ENCODE results near the gene ARSD. TPM values are rescaled to one million over a fixed set of nuclear protein-coding genes. Genes with fewer than 3 reads are reported as not detected.
"Not testable (repeated sequence)": the region's sequence is repeated elsewhere in the genome, so short reads cannot be mapped to it uniquely, and the experiment has no call there.

ARSD gene
- polyA plus RNA-seq, 1 donor = 58.8 TPM

GRCh38 chrX:2897311-2897689 is 31.8 kb downstream of the ARSD start:
- DNase-seq = no peak

DNA sequence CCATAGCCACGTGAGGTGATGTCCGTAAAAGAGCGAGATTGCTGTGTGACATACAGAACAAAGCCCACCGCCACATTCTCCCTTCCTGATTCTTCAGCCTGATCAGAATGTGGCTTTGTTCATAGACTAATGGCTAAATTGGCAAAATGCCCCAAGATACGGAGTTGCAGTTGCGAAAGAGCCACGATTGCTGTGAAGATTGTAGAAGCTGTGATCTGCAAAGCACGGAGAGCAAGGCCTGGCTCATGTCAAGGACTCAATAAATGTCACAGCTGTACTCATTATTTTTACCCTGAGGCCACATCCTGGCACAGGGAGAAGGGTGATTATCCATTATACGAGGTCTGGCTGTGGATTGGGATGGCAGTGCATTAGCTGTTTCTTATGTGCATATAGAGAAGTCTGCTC is 34.2 kb downstream of the ARSD start:
- no peak for DNase-seq

- no peak for DNase-seq
These were observed 36.3 kb downstream of the ARSD start for GRCh38 chrX:2892816-2893215.

DNA sequence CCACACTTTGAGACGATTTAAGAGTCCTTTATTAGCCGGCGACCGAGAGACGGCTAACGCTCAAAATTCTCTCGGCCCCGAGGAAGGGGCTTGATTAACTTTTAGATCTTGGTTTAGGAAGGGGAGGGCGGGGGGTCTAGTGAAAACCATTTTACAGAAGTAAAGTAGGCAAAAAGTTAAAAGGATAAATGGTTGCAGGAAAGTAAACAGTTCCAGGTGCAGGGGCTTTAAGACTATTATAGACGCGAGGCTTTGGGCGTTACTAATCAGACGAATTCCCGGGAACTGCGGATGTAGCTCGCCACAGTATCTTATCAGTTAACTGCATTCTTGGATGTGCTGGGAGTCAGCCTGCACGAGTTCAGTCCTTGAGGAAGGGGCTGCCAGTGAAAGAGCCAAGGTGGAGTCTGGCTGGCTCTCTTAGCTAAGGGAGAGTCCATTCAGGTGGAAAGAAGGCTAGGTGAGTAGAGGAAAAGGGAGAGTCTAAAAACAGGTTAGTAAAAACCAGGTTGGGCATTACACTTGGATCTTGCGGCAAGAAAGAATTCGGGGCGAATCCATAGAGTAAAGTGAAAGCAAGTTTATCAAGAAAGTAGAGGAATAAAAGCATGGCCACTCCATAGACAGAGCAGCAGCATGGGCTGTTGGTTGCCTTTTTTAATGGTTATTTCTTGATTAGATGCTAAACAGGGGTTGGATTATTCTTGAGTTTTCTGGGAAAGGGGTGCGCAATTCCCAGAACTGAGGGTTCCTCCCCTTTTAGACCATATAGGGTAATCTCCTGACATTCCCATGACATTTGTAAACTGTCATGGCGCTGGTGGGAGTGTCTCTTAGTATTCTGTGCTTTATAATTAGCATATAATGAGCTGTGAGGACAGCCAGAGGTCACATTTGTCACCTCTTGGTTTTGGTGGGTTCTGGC is 38.3 kb downstream of the ARSD start:
- not testable (repeated sequence) for DNase-seq

- DNase-seq = not testable (repeated sequence)
These were observed 39.2 kb downstream of the ARSD start for GRCh38 chrX:2889706-2890490.

- no peak for DNase-seq
These were observed 40.0 kb downstream of the ARSD start for GRCh38 chrX:2889045-2889605.

GRCh38 chrX:2888309-2888708 is 40.8 kb downstream of the ARSD start:
- no peak for DNase-seq

DNA sequence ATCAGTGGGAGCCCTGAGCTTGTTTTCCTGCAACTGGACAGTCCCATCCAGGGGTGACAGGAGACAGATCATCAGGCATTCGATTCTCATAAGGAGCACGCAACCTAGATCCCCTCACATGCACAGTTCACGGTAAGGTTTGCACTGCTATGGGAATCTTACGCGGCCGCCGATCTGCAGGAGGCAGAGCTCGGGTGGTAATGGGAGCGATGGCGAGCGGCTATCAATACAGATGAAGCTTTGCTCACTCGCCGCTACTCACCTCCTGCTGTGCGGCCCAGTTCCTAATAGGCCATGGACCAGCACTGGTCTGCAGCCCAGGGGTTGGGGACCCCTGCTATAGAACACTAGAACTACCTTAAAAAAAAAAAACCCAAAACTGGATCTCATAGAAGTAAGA is 45.4 kb downstream of the ARSD start:
- DNase-seq = no peak

GRCh38 chrX:2879670-2880069 is 49.5 kb downstream of the ARSD start:
- no peak for DNase-seq

GRCh38 chrX:2878563-2878962 is 50.6 kb downstream of the ARSD start:
- DNase-seq = no peak

- no peak for DNase-seq
These were observed 53.2 kb downstream of the ARSD start for GRCh38 chrX:2875798-2876399.

- DNase-seq = no peak
These were observed 54.0 kb downstream of the ARSD start for GRCh38 chrX:2875136-2875481.

GRCh38 chrX:2874222-2875135 is 54.7 kb downstream of the ARSD start:
- DNase-seq = no peak

- DNase-seq = no peak
These were observed 56.4 kb downstream of the ARSD start for GRCh38 chrX:2872671-2873277.

DNA sequence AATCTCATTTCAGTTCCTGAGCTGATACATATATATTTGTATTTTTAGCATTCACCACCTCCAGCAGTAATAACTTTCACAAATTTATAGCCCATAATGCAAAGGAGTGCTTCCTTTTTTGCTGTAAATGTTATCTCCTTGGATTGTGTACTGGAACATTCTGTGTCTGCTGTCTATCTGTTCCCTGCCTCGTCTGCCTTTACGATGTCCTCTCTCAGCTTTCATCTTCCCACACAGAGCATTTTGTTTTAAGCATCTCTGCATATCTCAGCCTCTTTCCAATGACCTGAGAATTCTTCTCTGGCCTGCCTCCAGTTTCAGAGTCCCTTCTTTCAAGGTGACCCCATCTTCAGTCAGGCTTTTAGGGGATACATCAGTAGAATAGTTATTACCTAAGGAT is 57.3 kb downstream of the ARSD start:
- DNase-seq = no peak

DNA sequence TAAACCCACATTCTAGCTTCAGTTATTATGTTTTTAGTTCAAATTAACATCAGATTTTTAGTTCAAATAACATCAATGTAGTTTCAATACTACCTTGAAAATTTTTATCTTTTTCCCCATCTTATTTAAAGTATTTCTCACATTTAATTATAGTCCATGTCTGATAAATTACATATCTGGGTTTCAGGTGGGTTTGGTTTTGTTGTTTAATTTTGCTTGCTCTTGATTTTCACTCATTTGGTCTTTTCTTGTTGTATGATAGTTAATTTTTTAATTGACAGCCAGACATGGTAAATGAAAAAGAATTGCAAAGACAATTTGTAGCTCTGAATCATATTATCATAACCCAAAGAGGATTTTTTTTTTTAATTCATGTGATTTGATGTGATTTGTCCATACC is 58.5 kb downstream of the ARSD start:
- DNase-seq = no peak

DNA sequence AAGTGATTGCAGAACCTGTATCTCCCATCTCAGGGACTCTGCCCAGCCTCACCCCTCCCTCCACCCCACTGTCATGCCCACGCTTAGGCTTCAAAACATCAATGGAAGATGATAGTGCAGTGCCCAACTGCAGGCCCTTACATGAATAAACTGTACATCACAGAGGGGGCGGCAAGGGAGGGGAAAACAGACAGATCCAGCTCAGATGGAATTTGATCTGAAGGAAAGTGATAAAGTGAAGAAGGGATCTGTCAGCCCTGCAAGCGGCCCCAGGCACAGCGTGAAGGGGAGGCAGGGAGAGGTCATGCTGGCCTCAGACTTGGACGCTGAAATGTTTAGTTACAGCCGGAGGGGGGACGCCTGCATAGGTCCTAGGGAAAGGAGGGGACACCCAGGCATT is 61.9 kb downstream of the ARSD start:
- no peak for DNase-seq

GRCh38 chrX:2863646-2864045 is 65.5 kb downstream of the ARSD start:
- DNase-seq = no peak

GRCh38 chrX:2862404-2862803 is 66.7 kb downstream of the ARSD start:
- DNase-seq = no peak

DNA sequence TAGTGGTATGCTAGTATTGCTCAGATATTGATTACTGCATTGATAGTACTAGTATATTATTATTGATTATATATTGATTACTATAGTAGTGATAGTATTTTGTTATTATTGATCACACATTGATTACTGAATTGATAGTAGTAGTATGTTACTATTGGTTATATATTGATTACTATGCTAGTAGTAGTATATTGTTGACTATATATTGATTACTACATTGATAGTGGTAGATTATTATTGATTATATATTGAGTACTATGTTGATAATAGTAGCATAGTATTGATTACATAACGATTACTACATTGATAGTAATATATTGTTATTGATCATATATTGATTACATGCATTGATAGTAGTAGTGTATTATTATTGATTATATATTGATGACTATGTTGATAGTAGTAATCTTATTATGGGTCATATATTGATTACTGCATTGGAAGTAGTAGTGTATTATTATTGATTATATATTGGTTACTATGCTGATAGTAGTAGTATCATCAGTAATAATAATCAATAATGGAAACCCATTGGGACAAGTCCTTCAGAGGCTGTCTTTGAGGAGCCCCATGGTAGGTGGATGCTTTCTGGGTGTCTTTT is 69.8 kb downstream of the ARSD start:
- DNase-seq = no peak

DNA sequence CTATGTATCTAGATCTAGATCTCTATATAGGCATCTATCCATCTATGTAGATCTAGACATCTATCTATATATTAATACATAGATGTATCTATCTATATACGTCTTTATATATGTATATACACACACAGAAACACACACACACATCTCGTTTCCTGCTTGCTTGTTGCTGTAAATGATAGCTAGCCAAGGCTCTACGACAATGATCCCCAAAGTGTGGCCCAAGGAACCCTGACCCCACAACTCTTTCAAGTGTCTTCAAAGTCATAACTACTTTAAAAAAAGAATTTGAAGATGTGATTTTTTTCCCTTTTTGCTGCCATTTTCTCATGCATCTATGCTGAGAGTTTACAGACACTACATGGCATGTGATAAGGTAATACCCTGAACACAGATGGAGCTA is 71.6 kb downstream of the ARSD start:
- DNase-seq = no peak
